Measurements from ENCODE around the gene RUNX1. TPM values are rescaled to one million over a fixed set of nuclear protein-coding genes. Genes with fewer than 3 reads are reported as not detected.

RUNX1 gene
- total and polyA plus RNA-seq, 2 donors (not counting 3 experiments of a cell fraction or from before 2014, with no cell fraction given), result 4.6 to 17.9 TPM

GRCh38 chr21:34792504-34793089 lies 256.5 kb downstream of the RUNX1 start:
- FAIRE-seq (no peak), DNase-seq (ENCODE audit: low read depth, low spot score) (no peak)
- peaks cover 0 to 4% of the 10 kb centered on the region in 2 experiments for H3K36me3 ChIP-seq (ENCODE audit: control insufficient read depth in 2 of 2, extremely low read depth in 1 of 2, insufficient read depth in 2 of 2, low read length in 2 of 2)

GRCh38 chr21:34791776-34792503 lies 257.2 kb downstream of the RUNX1 start:
- DNase-seq (ENCODE audit: low read depth, low spot score) (no peak), FAIRE-seq (no peak)
- intact Hi-C loops (cut with micrococcal nuclease), result no loop called here
- Histone ChIP-seq H3K9ac (replicated peaks; ENCODE audit: extremely low read depth, insufficient read depth, low read length) (no peak overlapping the region), H3K27ac (ENCODE audit: insufficient read depth, low read depth, low read length) (no peak overlapping the region), H3K36me3 (ENCODE audit: control insufficient read depth in 2 of 2, extremely low read depth in 1 of 2, insufficient read depth in 2 of 2, low read length in 2 of 2) (peaks cover 0 to 1% of the 10 kb centered on the region in 2 experiments), H3K27me3 (ENCODE audit: control insufficient read depth in 2 of 2, insufficient read depth in 2 of 2, low read length in 2 of 2) (no peaks in the 10 kb centered on the region), H3K9me3 (replicated peaks; ENCODE audit: control insufficient read depth, insufficient read depth, low read length) (no peaks in the 10 kb centered on the region), H3K4me3 (replicated peaks in 1 of 3; ENCODE audit: insufficient read depth in 1 of 3, low read depth in 1 of 3, low read length in 3 of 3) (no peak overlapping the region), H2AFZ (ENCODE audit: low read depth, low read length) (no peak overlapping the region), H3K4me1 (ENCODE audit: control insufficient read depth, extremely low read depth, insufficient read depth, low read length) (no peaks in the 10 kb centered on the region), H4K20me1 (replicated peaks; ENCODE audit: control insufficient read depth, extremely low read depth, insufficient read depth, low read length) (no peaks in the 10 kb centered on the region), H3K79me2 (ENCODE audit: control insufficient read depth, insufficient read depth, low read length) (no peaks in the 10 kb centered on the region), H3K4me2 (ENCODE audit: insufficient read depth, low read length) (no peak overlapping the region), H3K9me1 (replicated peaks; ENCODE audit: control insufficient read depth, extremely low read depth, insufficient read depth, low read length) (no peaks in the 10 kb centered on the region)
- TF ChIP-seq CTCF (IDR thresholded peaks at IDR 0.05; ENCODE audit: extremely low read depth in 1 of 2, insufficient read depth in 1 of 2, low read depth in 1 of 2, low read length in 2 of 2) (no peak), MAX (IDR thresholded peaks at IDR 0.05; ENCODE audit: insufficient read depth, insufficient read length) (no peak), EZH2 (IDR thresholded peaks at IDR 0.05; ENCODE audit: borderline replicate concordance, low read depth, low read length, severe bottlenecking) (no peak), JUN (IDR thresholded peaks at IDR 0.05; ENCODE audit: borderline replicate concordance, insufficient read depth, insufficient read length, low read depth) (no peak), POLR2AphosphoS5 (IDR thresholded peaks at IDR 0.05; ENCODE audit: insufficient read depth, low read depth, low read length) (no peak), GATA2 (IDR thresholded peaks at IDR 0.05; ENCODE audit: insufficient read depth, insufficient read length, low read depth, low read length) (no peak), FOS (IDR thresholded peaks at IDR 0.05; ENCODE audit: borderline replicate concordance, insufficient read depth, low read length) (no peak), MYC (IDR thresholded peaks at IDR 0.05; ENCODE audit: low read depth, low read length) (no peak), POLR2A (IDR thresholded peaks at IDR 0.05; ENCODE audit: low read depth, low read length) (no peak)
- dilution Hi-C loops (cut with MboI; ENCODE audit: extremely low pct_ligation_motif_present, low sequenced_read_pairs), result no loop called here
- CTCF ChIA-PET, result interaction anchor here (1.4 kb wide), 1 partner anchor 46 kb away, joined by 4 read pairs; no protein-coding TSS in a partner anchor
- BruUV-seq (replicated peaks), result no TSS peak
- POLR2A ChIA-PET, result no interaction called here

More at GRCh38 chr21:34792504-34793089, 256.5 kb downstream of the RUNX1 start:
- H3K4me3 ChIP-seq (replicated peaks in 1 of 3; ENCODE audit: insufficient read depth in 1 of 3, low read depth in 1 of 3, low read length in 3 of 3), result no peak overlapping the region
- POLR2A ChIA-PET, result no interaction called here
- intact Hi-C loops (cut with micrococcal nuclease), result no loop called here
- H3K9me1 ChIP-seq (replicated peaks; ENCODE audit: control insufficient read depth, extremely low read depth, insufficient read depth, low read length), result no peaks in the 10 kb centered on the region
- H2AFZ ChIP-seq (ENCODE audit: low read depth, low read length), result no peak overlapping the region
- BruUV-seq (replicated peaks), result no TSS peak
- H3K9me3 ChIP-seq (replicated peaks; ENCODE audit: control insufficient read depth, insufficient read depth, low read length), result no peaks in the 10 kb centered on the region
- no peaks in the 10 kb centered on the region for H3K79me2 ChIP-seq (ENCODE audit: control insufficient read depth, insufficient read depth, low read length)
- H3K27me3 ChIP-seq (ENCODE audit: control insufficient read depth in 2 of 2, insufficient read depth in 2 of 2, low read length in 2 of 2), result no peaks in the 10 kb centered on the region
- no peaks in the 10 kb centered on the region for H4K20me1 ChIP-seq (replicated peaks; ENCODE audit: control insufficient read depth, extremely low read depth, insufficient read depth, low read length)
- TF ChIP-seq POLR2A (IDR thresholded peaks at IDR 0.05; ENCODE audit: low read depth, low read length) (no peak), MYC (IDR thresholded peaks at IDR 0.05; ENCODE audit: low read depth, low read length) (no peak)
- dilution Hi-C loops (cut with MboI; ENCODE audit: extremely low pct_ligation_motif_present, low sequenced_read_pairs), result no loop called here
- H3K4me1 ChIP-seq (ENCODE audit: control insufficient read depth, extremely low read depth, insufficient read depth, low read length), result no peaks in the 10 kb centered on the region
- H3K9ac ChIP-seq (replicated peaks; ENCODE audit: extremely low read depth, insufficient read depth, low read length), result no peak overlapping the region
- no peak overlapping the region for H3K27ac ChIP-seq (ENCODE audit: insufficient read depth, low read depth, low read length)
- H3K4me2 ChIP-seq (ENCODE audit: insufficient read depth, low read length), result no peak overlapping the region
- CTCF ChIA-PET, result no interaction called here

Data from endothelial cell of umbilical vein (primary cell).